MG63 (cell line): ENCODE results near the gene STARD9. TPM values are rescaled to one million over a fixed set of nuclear protein-coding genes. Genes with fewer than 3 reads are reported as not detected.
"Not testable (repeated sequence)": the region's sequence is repeated elsewhere in the genome, so short reads cannot be mapped to it uniquely, and the experiment has no call there.

ENCODE experiments used
- DNase-seq: peaks from one replicate; pipeline ENCODE4 v3.0.0-alpha.2; 2020
- H3K27me3 ChIP-seq: fragments of 250-450 bp; sonication (Bioruptor Pico); 2 replicates; pipeline ENCODE4 v1.5.1; 2020; ENCODE audit warnings: mild to moderate bottlenecking, moderate library complexity
- H3K36me3 ChIP-seq: fragments of 250-450 bp; sonication (Bioruptor Pico); 2 replicates; pipeline ENCODE4 v1.5.1; 2020; ENCODE audit warnings: mild to moderate bottlenecking, moderate library complexity
- H3K4me3 ChIP-seq: fragments of 250-450 bp; sonication (Bioruptor Pico); 2 replicates; pipeline ENCODE4 v1.5.1; 2020; ENCODE audit warnings: mild to moderate bottlenecking, moderate library complexity
- H3K9me3 ChIP-seq: fragments of 250-450 bp; sonication (Bioruptor Pico); 2 replicates; pipeline ENCODE4 v1.5.1; 2020; ENCODE audit warnings: mild to moderate bottlenecking, moderate library complexity
- total RNA-seq: library from RNA; depleted of rRNA; stranded (reverse); fragments of >200 nt; shearing (Covaris generic); gene quantifications from 2 replicates; pipeline ENCODE4 v1.2.3, GENCODE V29; 2014; ENCODE audit warnings: low replicate concordance; rRNA removed

The STARD9 gene
- total RNA-seq = 0.10 and 0.47 TPM in 2 replicates

GRCh38 chr15:42575188-42576039 lies at the start of gene STARD9:
Gene STARD9, plus strand, starts transcription at chr15:42575606. Its CDS starts 110 bp downstream, at chr15:42575716.
- no peaks in the 10 kb centered on the region for H3K9me3 ChIP-seq
- peaks cover 25% of the 10 kb centered on the region for H3K27me3 ChIP-seq
- H3K36me3 ChIP-seq = no peaks in the 10 kb centered on the region
- H3K4me3 ChIP-seq = peak within 1 kb of the TSS; percentile 54
- peak; percentile 98 for DNase-seq

- DNase-seq = no peak
- no peaks in the 10 kb centered on the region for H3K9me3 ChIP-seq
- H3K36me3 ChIP-seq = no peaks in the 10 kb centered on the region; the same call in none of the 2 replicates
- H3K4me3 ChIP-seq = no peak overlapping the region
- H3K27me3 ChIP-seq = no peaks in the 10 kb centered on the region
Observed at GRCh38 chr15:42528970-42529369, 46.4 kb upstream of the STARD9 start.

- H3K9me3 ChIP-seq = no peaks in the 10 kb centered on the region
- H3K4me3 ChIP-seq = no peak overlapping the region
- no peak for DNase-seq
- no peaks in the 10 kb centered on the region for H3K27me3 ChIP-seq
- no peaks in the 10 kb centered on the region; the same call in none of the 2 replicates for H3K36me3 ChIP-seq
Observed at GRCh38 chr15:42533246-42533645, 42.2 kb upstream of the STARD9 start.

GRCh38 chr15:42544853-42545629 lies 30.4 kb upstream of the STARD9 start:
- peaks cover 14% of the 10 kb centered on the region for H3K36me3 ChIP-seq
- no peaks in the 10 kb centered on the region for H3K27me3 ChIP-seq
- no peak overlapping the region for H3K4me3 ChIP-seq
- no peak for DNase-seq
- no peaks in the 10 kb centered on the region for H3K9me3 ChIP-seq

GRCh38 chr15:42547918-42548248 lies 27.5 kb upstream of the STARD9 start:
- DNase-seq = no peak
- Histone ChIP-seq H3K36me3 (peaks cover 14% of the 10 kb centered on the region), H3K9me3 (no peaks in the 10 kb centered on the region), H3K4me3 (peak overlapping the region; percentile 85), H3K27me3 (no peaks in the 10 kb centered on the region)

GRCh38 chr15:42548249-42549031 lies 27.0 kb upstream of the STARD9 start, which contains the start of the genes HAUS2 and LRRC57:
Gene HAUS2, plus strand, starts transcription at chr15:42548838. Its CDS starts 35 bp downstream, at chr15:42548873.
Gene LRRC57, minus strand, starts transcription at chr15:42548793. Its CDS starts 359 bp downstream, at chr15:42548434.
- H3K27me3 ChIP-seq = no peaks in the 10 kb centered on the region
- peak; percentile 86 for DNase-seq
- no peaks in the 10 kb centered on the region for H3K9me3 ChIP-seq
- peaks cover 14% of the 10 kb centered on the region for H3K36me3 ChIP-seq
- peak within 1 kb of the TSS; percentile 85 for H3K4me3 ChIP-seq

- Histone ChIP-seq H3K9me3 (no peaks in the 10 kb centered on the region), H3K36me3 (peaks cover 10% of the 10 kb centered on the region), H3K27me3 (no peaks in the 10 kb centered on the region), H3K4me3 (peak overlapping the region; percentile 85)
- DNase-seq = peak; percentile 7
Observed at GRCh38 chr15:42549032-42549491, 26.3 kb upstream of the STARD9 start.

- Histone ChIP-seq H3K27me3 (no peaks in the 10 kb centered on the region), H3K4me3 (peak overlapping the region; percentile 85), H3K36me3 (peaks cover 10% of the 10 kb centered on the region), H3K9me3 (no peaks in the 10 kb centered on the region)
- no peak for DNase-seq
Observed at GRCh38 chr15:42549741-42550392, 25.5 kb upstream of the STARD9 start.

- DNase-seq = no peak
- Histone ChIP-seq H3K27me3 (no peaks in the 10 kb centered on the region), H3K4me3 (no peak overlapping the region), H3K9me3 (no peaks in the 10 kb centered on the region), H3K36me3 (0 out of 2 replicates have a peak, but pooled peaks cover under 1% of the 10 kb centered on the region)
Observed at GRCh38 chr15:42553554-42553953, 21.9 kb upstream of the STARD9 start.

GRCh38 chr15:42556550-42557207 lies 18.7 kb upstream of the STARD9 start:
- H3K9me3 ChIP-seq, H3K27me3 ChIP-seq, H3K4me3 ChIP-seq, DNase-seq: not testable (repeated sequence)
- peaks cover 19% of the 10 kb centered on the region for H3K36me3 ChIP-seq

GRCh38 chr15:42558739-42559138 lies 16.7 kb upstream of the STARD9 start:
- Histone ChIP-seq H3K4me3 (no peak overlapping the region), H3K36me3 (peaks cover 28% of the 10 kb centered on the region)

GRCh38 chr15:42576040-42576594 lies 711 bp downstream of the STARD9 start:
- H3K9me3 ChIP-seq = no peaks in the 10 kb centered on the region
- no peaks in the 10 kb centered on the region for H3K36me3 ChIP-seq
- no peak for DNase-seq
- peak overlapping the region; percentile 54 for H3K4me3 ChIP-seq
- peaks cover 31% of the 10 kb centered on the region for H3K27me3 ChIP-seq

More at GRCh38 chr15:42558739-42559138, 16.7 kb upstream of the STARD9 start:
- Histone ChIP-seq H3K27me3 (no peaks in the 10 kb centered on the region), H3K9me3 (no peaks in the 10 kb centered on the region)
- DNase-seq = no peak

GRCh38 chr15:42576776-42577175 lies 1.4 kb downstream of the STARD9 start:
- DNase-seq = no peak
- Histone ChIP-seq H3K4me3 (no peak overlapping the region), H3K9me3 (no peaks in the 10 kb centered on the region), H3K27me3 (peaks cover 35% of the 10 kb centered on the region), H3K36me3 (no peaks in the 10 kb centered on the region)

GRCh38 chr15:42577514-42578031 lies 2.2 kb downstream of the STARD9 start:
- no peaks in the 10 kb centered on the region for H3K36me3 ChIP-seq
- peaks cover 40% of the 10 kb centered on the region for H3K27me3 ChIP-seq
- H3K9me3 ChIP-seq = no peaks in the 10 kb centered on the region
- peak; percentile 29 for DNase-seq
- no peak overlapping the region for H3K4me3 ChIP-seq

GRCh38 chr15:42578984-42579537 lies 3.7 kb downstream of the STARD9 start:
- Histone ChIP-seq H3K36me3 (no peaks in the 10 kb centered on the region), H3K27me3 (peaks cover 44% of the 10 kb centered on the region), H3K4me3 (no peak overlapping the region), H3K9me3 (no peaks in the 10 kb centered on the region)
- no peak for DNase-seq
